NCI-H526 (cell line): ENCODE data around the gene WHRN.

ENCODE experiments used
- DNase-seq, 2 experiments: peaks; one replicate each; lab custom pipeline; 2025; lab: John Stamatoyannopoulos, UW

The WHRN gene

DNA sequence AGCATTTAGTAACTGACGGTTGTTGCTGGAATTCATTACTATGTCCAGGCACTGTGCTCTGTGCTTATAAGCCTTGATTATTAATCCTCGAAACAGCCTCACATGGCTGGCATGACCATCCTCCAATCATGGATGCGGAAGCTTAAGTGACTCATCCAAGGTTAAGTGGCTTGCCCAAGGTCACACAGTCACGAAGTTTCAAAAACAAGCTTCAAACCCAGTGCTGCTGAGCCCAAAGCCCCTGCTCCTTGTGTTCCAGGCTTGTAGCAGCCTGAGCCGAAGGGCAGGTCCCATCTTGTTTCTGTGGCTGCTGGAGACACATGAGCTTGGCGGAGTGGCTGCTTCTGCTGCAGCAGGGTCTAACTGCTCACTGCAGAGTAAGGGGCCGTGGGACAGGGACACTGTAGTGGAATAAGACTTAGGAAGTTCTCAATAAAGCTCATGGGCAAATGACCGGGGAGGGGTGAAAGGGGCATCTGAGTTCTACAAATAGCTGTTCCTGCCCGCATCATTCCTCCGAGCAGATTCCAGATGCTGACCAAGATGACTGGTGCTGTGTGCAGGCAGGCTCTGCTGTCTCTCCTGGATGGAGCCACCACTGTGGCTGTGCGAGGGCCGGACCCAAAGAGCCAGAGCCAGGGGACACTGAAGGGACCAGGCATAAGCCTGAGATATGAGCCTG lies 32.4 kb downstream of the WHRN start:
- no peak for DNase-seq

DNA sequence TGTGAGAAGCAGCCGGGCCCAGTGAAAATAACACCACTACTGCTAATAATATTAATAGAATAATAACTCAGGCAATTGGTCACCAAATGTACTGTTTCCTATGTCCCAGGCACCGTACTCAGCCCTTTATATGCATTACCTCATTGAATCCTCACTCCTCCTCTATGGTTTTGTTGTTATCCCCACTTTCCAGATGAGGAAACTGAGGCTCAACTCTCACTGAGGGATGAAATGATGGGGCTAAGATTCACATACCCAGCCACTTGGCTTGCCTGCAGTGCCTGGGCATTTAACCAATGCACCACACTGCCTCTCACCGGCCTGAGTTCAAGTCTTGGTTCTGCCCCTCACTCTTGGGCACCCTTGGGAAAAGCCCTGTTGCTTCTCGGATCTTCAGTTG lies 34.1 kb downstream of the WHRN start:
- no peak for DNase-seq

DNA sequence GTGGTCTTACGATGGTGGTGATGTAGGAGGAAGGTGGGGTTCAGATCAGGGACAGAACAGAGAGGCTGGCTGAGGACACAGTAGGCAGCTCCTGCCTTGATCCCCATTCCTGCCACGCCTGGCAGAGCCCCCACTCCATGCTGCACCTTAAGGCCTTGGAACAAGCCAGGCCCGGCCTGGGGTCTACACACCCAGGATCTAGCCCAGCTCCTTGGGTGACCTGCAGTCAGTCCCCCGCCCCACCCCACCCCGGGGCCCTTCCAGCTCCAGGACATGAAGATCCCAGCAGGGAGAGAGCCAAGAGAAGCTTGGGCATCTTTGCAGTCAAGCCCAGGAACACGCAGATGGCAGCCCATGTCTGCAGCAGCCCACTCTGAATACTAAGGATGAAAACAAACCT lies 34.7 kb downstream of the WHRN start:
- DNase-seq: no peak

DNA sequence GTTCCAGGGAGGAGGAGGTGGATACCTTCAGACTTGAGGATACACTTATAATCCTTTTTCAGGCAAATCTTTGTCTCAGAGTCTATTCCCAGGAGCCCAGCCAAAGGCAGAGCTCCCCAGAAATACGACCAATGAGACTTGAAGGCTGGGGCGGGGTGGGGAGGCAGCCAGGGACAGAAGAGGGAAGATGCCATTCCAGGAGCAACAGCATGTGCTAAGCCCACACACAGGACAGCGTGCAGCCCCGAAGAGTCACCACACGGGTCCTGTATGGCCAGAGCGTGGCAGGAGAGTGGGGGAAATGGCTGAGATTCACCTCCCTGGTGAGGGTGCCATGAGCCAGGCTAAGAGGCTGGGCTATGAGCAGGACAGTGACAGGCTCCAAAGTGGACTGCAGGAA lies 35.2 kb downstream of the WHRN start:
- DNase-seq: no peak

DNA sequence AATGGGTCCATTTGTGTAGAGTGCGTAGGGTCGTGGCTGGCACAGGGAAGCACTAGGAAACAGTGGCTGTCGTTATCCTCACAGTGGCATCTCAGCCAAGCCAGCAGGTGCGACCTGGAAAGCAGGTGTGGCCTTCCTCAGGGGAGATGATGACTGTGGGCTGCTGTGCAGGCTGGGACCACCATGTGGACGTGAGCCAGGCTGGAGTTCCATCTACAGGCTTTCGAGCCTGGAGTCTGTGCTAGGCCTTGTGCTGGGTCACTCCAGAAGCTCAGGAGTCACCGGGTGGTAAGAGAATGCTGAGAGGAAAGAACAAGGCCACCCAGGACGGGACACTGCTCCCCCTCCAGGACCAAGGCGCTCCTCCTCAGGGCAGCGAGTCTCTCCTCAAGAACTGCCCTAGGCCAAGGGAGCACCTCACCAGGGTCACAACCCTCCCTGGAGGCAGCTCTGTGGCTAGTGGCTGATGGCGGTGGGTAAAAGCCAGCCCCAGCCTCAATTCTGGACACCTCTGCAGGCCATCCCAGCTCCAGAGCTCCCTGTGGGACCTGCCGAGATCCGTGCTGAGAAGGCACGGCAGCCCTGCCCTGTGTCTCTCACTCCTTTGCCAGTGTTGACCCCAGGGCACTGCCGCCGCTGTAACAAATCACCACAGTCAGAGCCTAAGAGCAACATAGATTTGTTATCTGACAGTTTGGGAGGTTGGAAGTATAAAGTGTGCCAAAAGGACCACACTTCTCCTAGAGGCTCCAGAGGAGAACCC lies 36.0 kb downstream of the WHRN start:
- DNase-seq: no peak

DNA sequence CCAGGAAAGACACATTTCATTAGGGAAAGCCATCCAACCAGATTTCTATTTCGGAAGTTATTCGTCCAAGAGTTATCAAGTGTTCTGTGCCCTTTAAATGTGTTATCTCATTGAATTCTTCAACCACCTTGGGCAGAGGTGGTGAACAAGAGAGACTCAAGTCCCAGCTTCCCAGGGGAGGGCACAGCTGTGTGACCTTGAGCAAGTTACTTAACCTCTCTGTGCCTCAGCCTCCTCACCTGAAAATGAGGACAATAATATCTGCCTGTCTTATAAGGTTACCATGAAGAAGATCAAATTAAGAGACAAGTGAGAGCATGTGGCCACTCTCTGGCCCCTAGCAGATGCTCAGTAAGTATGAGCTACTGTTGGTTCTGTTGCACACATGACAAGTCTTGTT lies 37.4 kb downstream of the WHRN start:
- no peak for DNase-seq

DNA sequence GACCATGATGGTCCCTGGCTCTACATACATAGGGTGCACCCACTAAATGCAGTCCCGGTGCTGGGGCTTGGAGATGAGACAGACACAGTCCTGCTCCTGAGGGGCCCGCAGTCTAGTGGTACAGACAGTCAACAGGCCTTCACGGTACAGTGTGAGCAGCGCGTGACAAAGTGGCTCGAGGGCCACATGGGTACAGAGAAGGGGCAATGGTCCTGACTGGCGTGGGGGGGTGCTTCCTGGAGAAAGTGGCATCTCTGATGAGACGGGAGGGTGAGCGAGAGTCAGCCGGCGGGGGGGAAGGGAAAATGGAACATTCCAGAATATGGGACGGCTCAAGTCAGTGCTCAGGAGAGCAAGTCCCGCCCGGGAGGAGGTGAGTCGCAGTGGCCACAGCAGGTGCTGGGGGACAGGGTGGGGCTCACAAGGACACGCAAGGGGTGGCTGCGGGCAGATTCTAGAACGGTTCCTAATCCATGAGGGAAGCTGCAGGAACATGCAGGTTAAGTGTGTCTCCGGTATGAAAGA lies 38.0 kb downstream of the WHRN start:
- DNase-seq: no peak

DNA sequence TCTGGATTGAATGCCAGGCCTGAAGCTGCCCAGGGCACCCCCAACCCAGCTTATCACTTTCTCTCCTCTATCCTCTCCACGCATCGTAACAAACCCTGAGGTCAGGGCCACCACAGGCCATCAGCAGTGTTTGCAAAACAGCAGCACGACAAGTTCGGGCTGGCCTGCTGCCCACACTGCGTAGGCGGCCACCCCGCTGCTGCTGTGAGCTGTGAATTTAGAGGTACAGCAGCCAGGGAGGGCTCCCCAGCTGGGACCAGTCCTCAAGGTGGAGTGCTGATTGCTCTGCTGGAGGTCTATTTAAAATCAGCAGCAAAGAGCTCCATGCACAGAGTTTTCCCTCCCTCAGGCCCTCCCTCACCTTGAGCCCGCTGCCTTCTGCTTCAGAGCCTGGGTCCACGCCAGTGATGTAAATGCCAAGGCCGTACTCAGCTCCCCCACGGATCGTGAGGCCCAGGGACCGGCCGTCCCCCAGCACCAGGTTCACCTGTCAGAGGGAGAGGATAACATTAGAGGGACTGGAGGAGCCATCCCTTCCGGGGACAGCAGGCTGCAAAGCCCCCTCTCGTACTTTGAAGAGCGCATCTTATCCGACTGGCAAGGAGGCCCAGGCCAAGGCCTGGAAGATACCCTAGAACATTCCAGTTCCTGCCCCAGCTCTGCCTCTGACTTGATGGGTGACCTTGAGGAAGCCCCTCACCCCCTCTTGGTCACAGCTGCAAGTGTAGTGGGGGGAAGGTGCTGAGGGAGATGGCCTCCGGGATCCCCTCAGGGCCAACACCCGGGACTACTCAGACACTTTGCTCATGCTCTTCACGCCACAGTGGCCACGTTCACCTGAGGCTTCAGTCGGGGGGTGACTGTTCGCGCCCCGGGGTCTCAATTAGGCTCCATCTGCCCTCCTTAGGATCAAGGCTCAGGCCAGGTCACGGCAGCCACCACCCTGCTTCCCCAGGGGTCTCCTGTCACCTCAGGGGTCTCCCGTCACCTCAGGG lies 39.1 kb downstream of the WHRN start:
- no peak for DNase-seq

DNA sequence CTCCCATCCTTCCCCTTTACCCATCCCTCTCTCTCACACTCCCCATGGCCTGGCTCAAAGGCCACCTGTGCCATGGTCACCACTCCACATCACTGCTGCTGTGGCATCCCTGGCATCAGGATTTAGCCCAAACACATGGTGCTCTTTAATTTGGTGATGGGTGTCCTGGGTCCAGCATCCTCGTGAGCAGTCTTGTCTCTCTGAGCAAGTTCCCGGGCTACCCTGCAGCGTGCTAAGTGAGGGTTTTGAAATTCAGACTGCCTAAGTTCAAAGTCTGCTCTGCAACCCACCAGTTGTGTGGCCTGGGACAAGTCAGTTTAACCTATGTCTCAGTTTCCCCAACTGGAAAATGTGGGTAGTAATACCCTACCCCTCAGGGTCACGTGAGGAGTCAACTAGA lies 39.9 kb downstream of the WHRN start:
- no peak for DNase-seq

DNA sequence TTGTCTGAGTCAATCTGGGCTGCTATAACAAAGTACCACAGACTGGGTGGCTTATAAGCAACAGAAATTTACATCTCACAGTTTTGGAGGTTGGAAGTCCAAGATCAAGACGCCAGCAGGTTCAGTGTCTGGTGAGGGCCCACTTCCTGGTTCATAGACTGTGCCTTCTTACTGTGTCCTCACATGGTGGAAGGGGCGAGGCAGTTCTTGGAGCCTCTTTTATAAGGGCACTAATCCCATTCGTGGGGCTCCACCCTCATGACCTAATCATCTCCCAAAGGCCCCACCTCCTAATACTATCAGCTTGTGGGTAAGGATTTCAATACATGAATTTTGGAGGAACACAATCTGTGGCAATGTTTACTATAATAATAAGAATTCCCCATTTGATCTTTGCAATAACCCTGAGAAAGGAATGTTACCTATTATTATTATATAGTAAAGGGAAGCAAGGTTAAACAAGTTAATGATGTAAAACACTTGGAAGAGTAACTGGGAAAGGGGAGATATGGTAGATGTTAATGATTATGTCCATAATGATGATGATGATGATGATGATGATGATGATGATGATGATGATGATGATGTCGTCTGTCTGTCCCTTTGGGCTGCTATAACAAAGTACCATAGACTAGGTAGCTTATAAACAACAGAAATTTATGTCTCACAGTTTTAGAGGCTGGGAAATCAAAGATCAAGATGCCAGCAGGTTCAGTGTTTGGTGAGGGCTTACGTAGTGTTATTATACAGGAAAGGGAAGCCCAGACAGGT lies 40.8 kb downstream of the WHRN start:
- DNase-seq: no peak

DNA sequence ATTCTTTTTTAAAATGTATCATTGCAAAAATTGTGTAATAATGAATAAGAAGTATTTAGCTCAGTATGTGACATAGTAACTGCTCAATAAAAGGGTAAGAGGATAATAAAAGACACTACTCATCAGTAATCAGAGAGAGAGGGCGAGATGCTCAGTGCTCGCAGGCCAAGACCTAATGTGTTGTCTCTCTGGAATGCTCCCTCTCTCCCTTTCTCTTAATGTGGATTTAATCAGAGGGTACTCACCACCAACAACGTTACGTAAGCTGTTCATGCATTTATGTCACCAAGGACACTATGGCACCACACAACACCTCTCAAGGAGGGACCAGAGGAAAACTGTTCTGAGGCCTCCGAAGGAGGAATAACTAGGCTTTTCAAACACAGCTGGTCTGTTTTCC lies 42.5 kb downstream of the WHRN start:
- no peak for DNase-seq

DNA sequence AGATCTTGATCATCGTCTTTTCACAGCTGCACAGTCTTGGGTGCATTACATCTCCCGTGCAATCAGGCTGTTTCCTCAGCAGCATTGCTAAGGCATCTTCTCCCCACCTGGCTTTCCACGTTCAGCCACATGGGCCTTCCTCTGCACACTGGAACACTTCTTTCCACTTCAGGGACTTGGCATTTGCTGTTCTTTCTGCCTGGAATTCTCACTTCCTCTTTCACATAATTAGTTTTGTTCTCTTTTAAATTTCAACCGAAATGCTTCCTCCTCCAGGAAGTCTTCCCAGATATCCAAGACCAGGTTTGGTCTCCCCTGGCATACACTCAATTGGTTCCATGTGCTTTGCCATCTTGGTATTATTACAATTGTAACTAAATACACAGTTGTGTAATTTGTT lies 43.8 kb downstream of the WHRN start:
- no peak for DNase-seq

DNA sequence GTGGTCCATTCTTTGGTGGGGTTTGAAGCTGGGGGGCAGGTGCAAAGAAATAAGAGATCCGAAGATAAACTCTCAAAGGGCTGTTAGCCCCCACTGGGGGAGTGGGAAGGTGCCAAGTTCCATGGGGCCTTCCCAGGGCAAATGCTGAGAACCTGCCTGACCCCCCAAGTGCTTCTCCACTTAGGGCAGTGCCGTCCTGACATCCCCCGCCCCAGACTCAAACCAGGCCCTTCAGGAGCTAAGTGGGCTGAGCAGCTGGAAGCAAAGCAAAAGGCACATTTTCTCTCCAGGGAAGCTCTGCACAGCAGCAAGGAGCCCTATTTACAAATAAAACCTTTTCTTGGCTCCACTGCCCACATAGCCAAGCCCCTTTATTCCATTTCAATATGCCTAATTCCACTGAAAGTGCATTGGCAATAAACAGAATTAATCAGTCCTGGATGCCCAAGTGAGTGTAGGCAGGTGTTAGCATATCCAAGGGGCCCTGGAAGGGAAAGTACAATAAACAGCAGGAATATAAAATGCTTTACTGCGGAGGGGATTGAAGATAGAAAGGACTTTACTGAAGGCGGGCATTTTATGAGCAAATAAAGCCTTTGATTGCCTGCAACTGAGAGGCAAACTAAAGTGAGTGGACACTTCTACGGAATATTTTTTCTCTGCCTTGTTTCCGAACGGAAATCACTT lies 44.6 kb downstream of the WHRN start:
- no peak for DNase-seq

DNA sequence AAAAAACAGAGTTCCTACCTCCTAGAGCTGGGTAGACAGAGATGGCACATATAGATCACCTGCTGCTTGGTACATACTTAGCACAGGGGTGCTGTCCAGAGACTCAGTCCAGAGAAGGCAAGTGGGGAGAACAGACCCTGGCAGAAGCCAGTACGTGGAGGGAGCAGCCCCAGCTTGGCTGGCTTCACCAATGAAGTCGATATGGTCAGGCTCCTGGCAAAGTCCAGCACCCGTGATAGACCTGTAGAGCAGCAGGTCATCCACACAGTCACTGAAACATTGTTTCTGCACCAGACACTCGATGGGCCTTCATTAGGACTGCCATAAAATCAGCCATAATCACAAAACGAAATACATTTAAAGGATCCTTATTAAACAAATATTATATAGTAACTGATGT lies 45.8 kb downstream of the WHRN start:
- no peak for DNase-seq

DNA sequence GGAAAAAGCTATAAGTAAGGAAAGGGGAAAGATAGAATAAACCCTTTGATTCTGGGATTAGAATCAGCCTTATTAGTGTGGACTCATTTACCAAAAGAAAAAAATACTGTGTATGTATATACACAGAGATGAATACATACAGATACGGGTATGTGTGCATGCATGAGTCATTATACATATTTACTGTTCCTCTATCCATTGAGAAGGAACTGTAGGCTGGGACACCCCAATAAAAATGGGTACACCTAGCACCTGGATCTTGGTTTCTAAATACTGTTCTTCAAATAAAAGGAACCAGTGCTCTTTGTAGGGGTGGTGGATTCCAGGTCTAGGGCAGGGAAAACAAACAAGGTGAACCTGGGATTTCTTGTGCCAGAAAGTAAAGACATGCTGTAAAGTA lies 48.3 kb downstream of the WHRN start:
- no peak for DNase-seq

DNA sequence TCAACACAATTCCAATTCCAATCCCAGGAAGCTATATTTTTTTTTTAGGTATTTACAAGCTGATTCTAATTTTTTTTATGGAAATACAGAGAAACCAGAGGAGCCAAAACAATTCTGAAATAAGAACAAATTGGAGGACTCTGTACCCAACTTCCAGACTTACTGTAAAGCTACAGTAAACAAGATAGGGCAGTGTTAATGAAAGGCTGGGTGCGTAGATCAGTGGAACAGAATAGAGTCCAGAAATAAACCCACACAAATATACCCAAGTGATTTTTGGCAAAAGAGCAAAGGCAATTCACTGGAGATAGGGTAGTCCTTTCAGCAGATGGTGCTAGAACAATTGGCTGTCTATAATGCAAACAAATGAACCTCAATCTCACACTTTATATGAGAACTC lies 50.6 kb downstream of the WHRN start:
- DNase-seq: no peak

DNA sequence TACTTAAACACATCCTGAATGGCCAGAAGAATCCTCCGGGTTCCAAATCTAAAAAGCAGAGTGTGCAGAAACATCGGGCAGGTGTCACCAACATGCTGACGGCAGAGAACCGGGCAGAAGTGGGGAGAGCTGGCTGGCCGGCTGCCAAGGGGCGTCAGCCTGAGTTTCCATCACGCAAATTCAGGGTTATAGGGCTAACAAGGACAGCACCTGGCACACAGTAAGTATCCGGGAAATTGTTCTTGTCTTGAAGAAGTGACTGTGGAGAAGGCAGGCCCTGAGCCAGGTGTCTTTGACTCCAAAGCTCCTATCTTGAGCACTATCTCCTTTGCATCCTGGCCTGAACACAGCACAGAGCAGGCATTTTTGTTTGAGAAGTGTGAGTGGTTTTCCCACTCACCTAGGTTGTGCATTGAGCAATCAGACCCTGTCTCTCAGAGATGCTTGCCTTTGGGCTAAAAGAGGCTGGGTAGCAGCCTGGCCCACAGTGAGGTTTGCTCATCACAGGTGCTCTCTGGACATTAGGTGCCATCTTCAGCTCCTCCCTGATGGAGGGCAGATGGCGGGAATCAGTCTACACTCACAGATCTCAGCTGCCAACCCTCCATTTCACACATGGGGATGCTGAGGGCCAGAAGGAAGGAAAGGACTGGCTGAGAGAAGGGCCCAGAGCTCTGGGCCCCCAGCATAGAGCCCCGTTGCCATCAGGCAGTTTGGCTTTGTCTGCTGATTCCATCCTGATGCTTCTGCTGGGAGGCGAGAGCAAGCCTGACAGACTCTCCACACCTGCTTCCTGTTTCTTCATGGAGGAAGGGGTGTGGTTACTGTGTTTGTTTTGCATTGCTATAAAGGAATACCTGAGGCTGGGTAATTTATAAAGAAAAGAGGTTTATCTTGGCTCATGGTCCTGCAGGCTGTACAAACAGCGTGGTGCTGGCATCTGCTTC lies 52.8 kb downstream of the WHRN start:
- DNase-seq: peak in 1 of 2 experiments; percentile 28

DNA sequence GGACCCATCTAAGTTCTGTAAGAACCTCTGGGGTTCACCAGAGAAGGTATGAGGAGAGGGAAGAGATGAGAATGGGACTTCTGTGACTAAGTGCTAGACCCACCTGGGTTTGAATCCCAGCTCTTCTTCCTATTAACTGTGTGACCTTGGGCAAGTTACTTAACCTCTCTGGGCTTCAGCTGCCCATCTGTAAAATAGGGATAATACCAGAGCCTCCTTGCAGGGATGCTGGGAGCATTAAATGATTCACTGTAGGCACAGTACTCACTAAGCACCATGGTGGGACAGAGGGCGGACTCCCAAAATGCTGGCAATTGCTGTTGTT lies 53.6 kb downstream of the WHRN start:
- no peak for DNase-seq

DNA sequence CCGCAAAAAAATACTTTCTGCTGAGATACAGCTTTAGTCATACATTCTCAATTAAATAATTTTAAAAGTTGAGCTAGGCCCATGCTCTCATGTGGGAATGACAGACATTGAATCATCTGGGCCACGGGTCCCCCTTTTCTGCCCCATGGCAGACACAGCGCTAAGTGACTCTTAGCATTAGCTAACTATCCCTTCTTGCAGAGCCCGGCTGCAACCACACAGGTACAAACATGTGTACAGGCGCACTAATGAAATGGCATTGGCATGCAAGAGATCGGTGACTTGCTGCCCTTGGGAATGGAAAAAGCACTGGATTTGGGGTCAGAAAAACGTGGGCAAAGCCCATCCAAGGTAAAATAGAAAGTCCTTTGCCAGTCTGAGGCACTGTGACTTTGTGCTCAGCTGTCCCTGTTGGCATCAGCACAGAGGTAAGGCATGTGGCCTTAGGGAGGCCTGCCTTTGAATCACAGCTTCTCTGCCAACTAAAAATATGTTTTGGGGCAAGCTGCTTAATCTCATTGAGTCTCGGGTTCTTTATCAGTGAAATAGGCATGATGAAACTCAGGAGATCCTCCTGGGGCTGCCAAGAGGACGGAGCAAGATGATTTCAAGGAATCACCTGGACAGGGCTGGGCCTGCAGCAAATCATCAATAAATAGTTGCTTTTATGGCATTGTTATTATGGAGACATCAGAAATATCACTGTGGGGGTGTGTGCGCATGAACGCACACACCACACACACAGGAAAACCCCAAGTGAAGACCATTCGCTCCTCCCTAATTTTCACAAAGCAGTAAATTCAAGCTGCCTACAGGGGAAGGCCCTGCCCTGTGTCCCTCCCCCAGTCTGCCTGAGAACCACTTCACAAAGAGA lies 54.2 kb downstream of the WHRN start:
- no peak for DNase-seq
